Measurements from ENCODE around the gene SFT2D1. TPM values are rescaled to one million over a fixed set of nuclear protein-coding genes. Genes with fewer than 3 reads are reported as not detected.

Gene SFT2D1
- total RNA-seq, 1 donor from 2014 or later = 23.3 TPM

- no peak for DNase-seq (ENCODE audit: extremely low spot score in 2 of 2)
- H3K4me1 ChIP-seq = no peaks in the 10 kb centered on the region
- intact Hi-C loops (cut with DNase I) = no loop called here
- H3K36me3 ChIP-seq = no peaks in the 10 kb centered on the region
- no peak overlapping the region for H3K27ac ChIP-seq
- H3K27me3 ChIP-seq = no peaks in the 10 kb centered on the region
- TF ChIP-seq POLR2AphosphoS5 (IDR thresholded peaks at IDR 0.05; ENCODE audit: insufficient read depth in 1 of 2, low read depth in 1 of 2) (no peak), POLR2A (IDR thresholded peaks at IDR 0.05) (no peak)
- TF ChIP-seq, protein P1, sequence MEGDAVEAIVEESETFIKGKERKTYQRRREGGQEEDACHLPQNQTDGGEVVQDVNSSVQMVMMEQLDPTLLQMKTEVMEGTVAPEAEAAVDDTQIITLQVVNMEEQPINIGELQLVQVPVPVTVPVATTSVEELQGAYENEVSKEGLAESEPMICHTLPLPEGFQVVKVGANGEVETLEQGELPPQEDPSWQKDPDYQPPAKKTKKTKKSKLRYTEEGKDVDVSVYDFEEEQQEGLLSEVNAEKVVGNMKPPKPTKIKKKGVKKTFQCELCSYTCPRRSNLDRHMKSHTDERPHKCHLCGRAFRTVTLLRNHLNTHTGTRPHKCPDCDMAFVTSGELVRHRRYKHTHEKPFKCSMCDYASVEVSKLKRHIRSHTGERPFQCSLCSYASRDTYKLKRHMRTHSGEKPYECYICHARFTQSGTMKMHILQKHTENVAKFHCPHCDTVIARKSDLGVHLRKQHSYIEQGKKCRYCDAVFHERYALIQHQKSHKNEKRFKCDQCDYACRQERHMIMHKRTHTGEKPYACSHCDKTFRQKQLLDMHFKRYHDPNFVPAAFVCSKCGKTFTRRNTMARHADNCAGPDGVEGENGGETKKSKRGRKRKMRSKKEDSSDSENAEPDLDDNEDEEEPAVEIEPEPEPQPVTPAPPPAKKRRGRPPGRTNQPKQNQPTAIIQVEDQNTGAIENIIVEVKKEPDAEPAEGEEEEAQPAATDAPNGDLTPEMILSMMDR (IDR thresholded peaks at IDR 0.05) = no peak
- H3K4me3 ChIP-seq = no peak overlapping the region
- H3K9me3 ChIP-seq = no peaks in the 10 kb centered on the region
Measured at GRCh38 chr6:166285233-166285632, 57.1 kb downstream of the SFT2D1 start.

- H3K4me1 ChIP-seq = no peaks in the 10 kb centered on the region
- no peak for TF ChIP-seq POLR2AphosphoS5 (IDR thresholded peaks at IDR 0.05; ENCODE audit: insufficient read depth in 1 of 2, low read depth in 1 of 2)
- H3K9me3 ChIP-seq = no peaks in the 10 kb centered on the region
- no peaks in the 10 kb centered on the region for H3K36me3 ChIP-seq
- H3K27ac ChIP-seq = no peak overlapping the region
- intact Hi-C loops (cut with DNase I) = no loop called here
- H3K4me3 ChIP-seq = no peak overlapping the region
- peak in 1 of 2 donors; percentile 77 for DNase-seq (ENCODE audit: extremely low spot score in 2 of 2)
- H3K27me3 ChIP-seq = no peaks in the 10 kb centered on the region
Measured at GRCh38 chr6:166284640-166285039, 57.7 kb downstream of the SFT2D1 start.

- Histone ChIP-seq H3K27me3 (no peaks in the 10 kb centered on the region), H3K36me3 (no peaks in the 10 kb centered on the region), H3K4me3 (no peak overlapping the region), H3K4me1 (no peaks in the 10 kb centered on the region), H3K9me3 (no peaks in the 10 kb centered on the region), H3K27ac (no peak overlapping the region)
- TF ChIP-seq POLR2A (IDR thresholded peaks at IDR 0.05) = no peak
- TF ChIP-seq, protein P1 (IDR thresholded peaks at IDR 0.05) = no peak
- TF ChIP-seq POLR2AphosphoS5 (IDR thresholded peaks at IDR 0.05; ENCODE audit: insufficient read depth in 1 of 2, low read depth in 1 of 2) = no peak
- intact Hi-C loops (cut with DNase I) = no loop called here
- DNase-seq (ENCODE audit: extremely low spot score in 2 of 2) = peak in 1 of 2 donors; percentile 74
Measured at GRCh38 chr6:166282394-166283032, 59.8 kb downstream of the SFT2D1 start.

DNA sequence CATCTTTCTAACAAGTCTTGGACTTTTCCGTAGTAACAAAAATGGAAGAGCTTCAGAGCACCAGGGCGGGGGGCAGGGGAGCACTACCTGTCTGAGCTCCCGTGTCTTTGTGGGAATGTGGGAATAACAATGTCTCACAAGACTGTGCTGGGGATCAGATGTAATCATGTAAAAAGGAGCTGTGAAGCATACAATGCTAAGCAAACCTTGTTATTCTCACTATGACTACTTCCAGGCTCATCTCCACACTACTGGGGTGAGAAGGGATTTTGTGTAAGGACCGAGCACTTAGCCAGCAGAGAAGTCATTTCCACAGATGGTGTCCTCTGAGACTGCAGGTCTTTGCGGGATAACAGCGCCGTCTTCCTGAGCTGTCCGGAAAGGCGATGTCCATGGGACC lies 61.2 kb downstream of the SFT2D1 start:
- peak in 1 of 2 donors; percentile 74 for DNase-seq (ENCODE audit: extremely low spot score in 2 of 2)

GRCh38 chr6:166279393-166279679 lies 63.0 kb downstream of the SFT2D1 start:
- intact Hi-C loops (cut with DNase I) = loop anchor here (5.0 kb wide), 1 partner anchor 123 kb away; no protein-coding TSS in a partner anchor
- no peak for TF ChIP-seq POLR2A (IDR thresholded peaks at IDR 0.05)
- TF ChIP-seq, protein P1 (IDR thresholded peaks at IDR 0.05) = no peak
- TF ChIP-seq POLR2AphosphoS5 (IDR thresholded peaks at IDR 0.05; ENCODE audit: insufficient read depth in 1 of 2, low read depth in 1 of 2) = no peak

More for the DNA sequence above, 61.2 kb downstream of the SFT2D1 start:
- intact Hi-C loops (cut with DNase I) = no loop called here
- H3K27ac ChIP-seq = no peak overlapping the region
- no peaks in the 10 kb centered on the region for H3K27me3 ChIP-seq
- no peaks in the 10 kb centered on the region for H3K36me3 ChIP-seq
- no peaks in the 10 kb centered on the region for H3K9me3 ChIP-seq
- TF ChIP-seq, protein P1 (IDR thresholded peaks at IDR 0.05) = no peak
- TF ChIP-seq POLR2AphosphoS5 (IDR thresholded peaks at IDR 0.05; ENCODE audit: insufficient read depth in 1 of 2, low read depth in 1 of 2) (no peak), POLR2A (IDR thresholded peaks at IDR 0.05) (no peak)
- no peak overlapping the region for H3K4me3 ChIP-seq
- H3K4me1 ChIP-seq = no peaks in the 10 kb centered on the region

More at GRCh38 chr6:166279393-166279679, 63.0 kb downstream of the SFT2D1 start:
- Histone ChIP-seq H3K27me3 (no peaks in the 10 kb centered on the region), H3K36me3 (no peaks in the 10 kb centered on the region), H3K27ac (no peak overlapping the region), H3K4me3 (no peak overlapping the region), H3K4me1 (no peaks in the 10 kb centered on the region), H3K9me3 (no peaks in the 10 kb centered on the region)
- peak in 1 of 2 donors; percentile 20 for DNase-seq (ENCODE audit: extremely low spot score in 2 of 2)
